GM19043 (cell line): ENCODE results near the gene CPNE1.

Experiments
- ATAC-seq: cut with Tn5 transposase; IDR thresholded peaks from one replicate; pipeline ENCODE4 v1.9.1; 2021; ENCODE audit warnings: low read depth; ENCODE audit not compliant: unreplicated experiment

Gene CPNE1

GRCh38 chr20:35621560-35621946 is 43.1 kb downstream of the CPNE1 start:
- no peak for ATAC-seq

- no peak for ATAC-seq
These were observed 43.7 kb downstream of the CPNE1 start for GRCh38 chr20:35620818-35621559.

GRCh38 chr20:35619196-35620095 is 45.3 kb downstream of the CPNE1 start:
- peak; percentile 30 for ATAC-seq

- ATAC-seq: no peak
These were observed 46.2 kb downstream of the CPNE1 start for GRCh38 chr20:35618263-35619131.

- ATAC-seq: no peak
These were observed 47.1 kb downstream of the CPNE1 start for GRCh38 chr20:35617397-35618262.

- ATAC-seq: no peak
These were observed 48.0 kb downstream of the CPNE1 start for GRCh38 chr20:35616465-35617396.

GRCh38 chr20:35615667-35616464 is 48.8 kb downstream of the CPNE1 start, which contains the start of gene SPAG4:
TSS of gene SPAG4 (plus strand) at chr20:35615829. CDS start at chr20:35616004, 175 bp downstream.
- ATAC-seq: peak; percentile 66

- ATAC-seq: no peak
These were observed 53.2 kb downstream of the CPNE1 start for GRCh38 chr20:35611482-35611881.

GRCh38 chr20:35610833-35611427 is 53.8 kb downstream of the CPNE1 start:
- no peak for ATAC-seq

GRCh38 chr20:35607003-35607735 is 57.5 kb downstream of the CPNE1 start:
- no peak for ATAC-seq

GRCh38 chr20:35606127-35606526 is 58.6 kb downstream of the CPNE1 start:
- ATAC-seq: no peak

GRCh38 chr20:35604449-35604747 is 60.3 kb downstream of the CPNE1 start:
- no peak for ATAC-seq

GRCh38 chr20:35603695-35604448 is 60.8 kb downstream of the CPNE1 start:
- no peak for ATAC-seq

- no peak for ATAC-seq
These were observed 61.7 kb downstream of the CPNE1 start for GRCh38 chr20:35602851-35603495.

GRCh38 chr20:35601990-35602389 is 62.7 kb downstream of the CPNE1 start:
- no peak for ATAC-seq
